ENCODE results near the gene TSEN54. TPM values are rescaled to one million over a fixed set of nuclear protein-coding genes. Genes with fewer than 3 reads are reported as not detected.

TSEN54 gene
- total RNA-seq, 4 donors from 2014 or later: 15.4 to 31.2 (median 17.8) TPM

GRCh38 chr17:75509528-75510258 is 6.6 kb upstream of the TSEN54 start:
- Histone ChIP-seq H3K27me3 (no peaks in the 10 kb centered on the region), H3K9me3 (no peaks in the 10 kb centered on the region), H3K4me1 (peaks cover 42 to 49% of the 10 kb centered on the region in 2 donors), H3K4me3 (peak overlapping the region in 3 of 4 donors; percentile 4 to 29 (median 25)), H3K36me3 (peaks cover 0 to 27% of the 10 kb centered on the region in 2 donors), H3K27ac (peak overlapping the region; percentile 91 to 95 (median 93))
- ATAC-seq (peak; percentile 25 to 27), DNase-seq (peak in 1 of 2 donors; percentile 27)
- peak in 1 of 2 donors; percentile 47 for TF ChIP-seq POLR2A (IDR thresholded peaks at IDR 0.05)
- TF ChIP-seq CTCF (IDR thresholded peaks at IDR 0.05 in 4 of 5, conservative IDR thresholded peaks at IDR 0.05 in 1 of 5): no peak
- in situ Hi-C loops (cut with MboI; ENCODE audit: low sequenced_read_pairs in 4 of 4) (loop anchor here (5.0 to 10.0 kb wide), 2 partner anchors 82 to 85 kb away; no protein-coding TSS in a partner anchor), intact Hi-C loops (cut with DNase I; ENCODE audit: low total_unique reads) (loop anchor here (10.0 kb wide), 2 partner anchors 215 to 245 kb away; partner anchors contain the start of genes GGA3 and MRPS7)

GRCh38 chr17:75511270-75511609 is 5.1 kb upstream of the TSEN54 start:
- Histone ChIP-seq H3K36me3 (peaks cover 0 to 13% of the 10 kb centered on the region in 2 donors), H3K27me3 (no peaks in the 10 kb centered on the region), H3K4me3 (peak overlapping the region in 3 of 4 donors; percentile 35 to 95 (median 81)), H3K27ac (peak overlapping the region; percentile 91 to 95 (median 93)), H3K4me1 (peaks cover 42 to 50% of the 10 kb centered on the region in 2 donors), H3K9me3 (no peaks in the 10 kb centered on the region)
- TF ChIP-seq CTCF (IDR thresholded peaks at IDR 0.05 in 4 of 5, conservative IDR thresholded peaks at IDR 0.05 in 1 of 5) (no peak), POLR2A (IDR thresholded peaks at IDR 0.05) (no peak)
- in situ Hi-C loops (cut with MboI; ENCODE audit: low sequenced_read_pairs in 4 of 4) (loop anchor here (5.0 to 10.0 kb wide), 2 partner anchors 84 to 86 kb away; no protein-coding TSS in a partner anchor), intact Hi-C loops (cut with DNase I; ENCODE audit: low total_unique reads) (loop anchor here (10.0 kb wide), 2 partner anchors 216 to 246 kb away; partner anchors contain the start of genes GGA3 and MRPS7)
- DNase-seq (no peak), ATAC-seq (no peak)

GRCh38 chr17:75511610-75512575 is 4.4 kb upstream of the TSEN54 start:
- no peak for ATAC-seq
- Histone ChIP-seq H3K27me3 (no peaks in the 10 kb centered on the region), H3K4me1 (peaks cover 42 to 53% of the 10 kb centered on the region in 2 donors), H3K9me3 (no peaks in the 10 kb centered on the region), H3K36me3 (peaks cover 0 to 7% of the 10 kb centered on the region in 2 donors), H3K27ac (peak overlapping the region; percentile 91 to 95 (median 93)), H3K4me3 (peak overlapping the region; percentile 35 to 95 (median 87))
- no peak for DNase-seq
- in situ Hi-C loops (cut with MboI; ENCODE audit: low sequenced_read_pairs in 4 of 4): loop anchor here (5.0 to 10.0 kb wide), 2 partner anchors 85 to 87 kb away; no protein-coding TSS in a partner anchor
- intact Hi-C loops (cut with DNase I; ENCODE audit: low total_unique reads): loop anchor here (10.0 kb wide), 2 partner anchors 217 to 247 kb away; partner anchors contain the start of genes GGA3 and MRPS7
- TF ChIP-seq POLR2A (IDR thresholded peaks at IDR 0.05) (peak in 1 of 2 donors; percentile 7), CTCF (IDR thresholded peaks at IDR 0.05 in 4 of 5, conservative IDR thresholded peaks at IDR 0.05 in 1 of 5) (no peak)

GRCh38 chr17:75512926-75513640 is 3.2 kb upstream of the TSEN54 start:
- Histone ChIP-seq H3K4me1 (peaks cover 47 to 61% of the 10 kb centered on the region in 2 donors), H3K36me3 (no peaks in the 10 kb centered on the region), H3K27me3 (no peaks in the 10 kb centered on the region), H3K27ac (peak overlapping the region; percentile 91 to 95 (median 93)), H3K4me3 (peak overlapping the region; percentile 81 to 95 (median 90)), H3K9me3 (no peaks in the 10 kb centered on the region)
- intact Hi-C loops (cut with DNase I; ENCODE audit: low total_unique reads) (loop anchor here (10.0 kb wide), 2 partner anchors 218 to 248 kb away; partner anchors contain the start of genes GGA3 and MRPS7), in situ Hi-C loops (cut with MboI; ENCODE audit: low sequenced_read_pairs in 4 of 4) (loop anchor here (5.0 to 10.0 kb wide), 2 partner anchors 86 to 88 kb away; no protein-coding TSS in a partner anchor)
- ATAC-seq (no peak), DNase-seq (no peak)
- TF ChIP-seq CTCF (IDR thresholded peaks at IDR 0.05 in 4 of 5, conservative IDR thresholded peaks at IDR 0.05 in 1 of 5) (no peak), POLR2A (IDR thresholded peaks at IDR 0.05) (no peak)

All from gastrocnemius medialis (tissue), 4 donors.